Neuronal stem cell (in vitro differentiated cells): ENCODE results near the gene KDM5C. TPM values are rescaled to one million over a fixed set of nuclear protein-coding genes. Genes with fewer than 3 reads are reported as not detected.
A peak's percentile ranks its signal among the peaks of the same experiment; 100 is the strongest.

Experiments used
- DNase-seq: peaks from one replicate; pipeline ENCODE4 v3.0.0-alpha.2; 2013; ENCODE audit warnings: low spot score
- H2AFZ ChIP-seq: one replicate; pipeline ENCODE4 v1.6.1; 2013; ENCODE audit warnings: mild to moderate bottlenecking, low read length, inconsistent platforms
- H2AK5ac ChIP-seq: 2 replicates; pipeline ENCODE4 v1.6.1; 2013; ENCODE audit warnings: low read depth, mild to moderate bottlenecking, inconsistent platforms, low read length, moderate library complexity, mixed read lengths
- H2BK120ac ChIP-seq: 2 replicates; pipeline ENCODE4 v1.6.1; 2013; ENCODE audit warnings: low read depth, mild to moderate bottlenecking, inconsistent platforms, low read length, moderate library complexity, mixed read lengths
- H2BK12ac ChIP-seq: one replicate; pipeline ENCODE4 v1.6.1; 2013; ENCODE audit warnings: low read length, inconsistent platforms
- H2BK15ac ChIP-seq: 2 replicates; pipeline ENCODE4 v1.6.1; 2013; ENCODE audit warnings: mild to moderate bottlenecking, low read length, inconsistent platforms, mixed read lengths
- H2BK5ac ChIP-seq: one replicate; pipeline ENCODE4 v1.6.1; 2013; ENCODE audit warnings: inconsistent platforms, mild to moderate bottlenecking, low read length, moderate library complexity
- H3K14ac ChIP-seq: one replicate; pipeline ENCODE4 v1.6.1; 2013; ENCODE audit warnings: low read length, inconsistent platforms
- H3K18ac ChIP-seq: 2 replicates; pipeline ENCODE4 v1.6.1; 2013; ENCODE audit warnings: low read length, inconsistent platforms
- H3K23ac ChIP-seq: 2 replicates; pipeline ENCODE4 v1.6.1; 2013; ENCODE audit warnings: low read depth, mild to moderate bottlenecking, mixed read lengths, low read length, inconsistent platforms; ENCODE audit not compliant: poor library complexity
- H3K27ac ChIP-seq: replicated peaks from 3 replicates; pipeline ENCODE4 v1.5.1; 2013; ENCODE audit warnings: low read length, inconsistent platforms
- H3K27me3 ChIP-seq, 3 experiments: 2 replicates each; pipeline ENCODE4 v1.6.1; 2013; ENCODE audit warnings: low read length in 3 of 3, mild to moderate bottlenecking in 2 of 3, inconsistent platforms in 1 of 3, low read depth in 1 of 3, mixed read lengths in 1 of 3, moderate library complexity in 1 of 3; ENCODE audit not compliant: control insufficient read depth in 3 of 3, insufficient read depth in 3 of 3
- H3K36me3 ChIP-seq, 2 donors: replicated peaks in 1 of 2; 2 replicates each; pipeline ENCODE4 v1.6.1; 2013; ENCODE audit warnings: low read length in 2 of 2; ENCODE audit not compliant: control insufficient read depth in 2 of 2, insufficient read depth in 2 of 2
- H3K4ac ChIP-seq: 2 replicates; pipeline ENCODE4 v1.6.1; 2013; ENCODE audit warnings: inconsistent platforms, mild to moderate bottlenecking, low read length, moderate library complexity
- H3K4me1 ChIP-seq, 2 donors: 1 replicate in 1 of 2; 2 replicates in 1 of 2; pipeline ENCODE4 v1.6.1; 2013; ENCODE audit warnings: low read length in 2 of 2, low read depth in 1 of 2; ENCODE audit not compliant: control insufficient read depth in 2 of 2, insufficient read depth in 1 of 2
- H3K4me2 ChIP-seq: one replicate; pipeline ENCODE4 v1.6.1; 2013; ENCODE audit warnings: mild to moderate bottlenecking, low read length, inconsistent platforms; ENCODE audit not compliant: insufficient read depth, poor library complexity, severe bottlenecking
- H3K4me3 ChIP-seq, 2 donors: 2 replicates each; pipeline ENCODE4 v1.5.1; 2013; ENCODE audit warnings: low read length in 2 of 2, mild to moderate bottlenecking in 2 of 2, inconsistent platforms in 1 of 2, moderate library complexity in 1 of 2
- H3K79me1 ChIP-seq: one replicate; pipeline ENCODE4 v1.6.1; 2013; ENCODE audit warnings: low read depth, mild to moderate bottlenecking, inconsistent platforms, low read length, moderate library complexity
- H3K9ac ChIP-seq: one replicate; pipeline ENCODE4 v1.6.1; 2013; ENCODE audit warnings: mild to moderate bottlenecking, low read depth, low read length, inconsistent platforms; ENCODE audit not compliant: poor library complexity
- H3K9me3 ChIP-seq, 2 donors: replicated peaks in 1 of 2; 2 replicates each; pipeline versions ENCODE3 to v1.6.1; 2013; ENCODE audit warnings: low read length in 2 of 2, mild to moderate bottlenecking in 2 of 2, inconsistent platforms in 1 of 2, low read depth in 1 of 2, mixed read lengths in 1 of 2, moderate library complexity in 1 of 2; ENCODE audit not compliant: control insufficient read depth in 2 of 2, insufficient read depth in 1 of 2
- H4K8ac ChIP-seq: one replicate; pipeline ENCODE4 v1.6.1; 2013; ENCODE audit warnings: low read depth, mild to moderate bottlenecking, inconsistent platforms, low read length, moderate library complexity
- H4K91ac ChIP-seq: one replicate; pipeline ENCODE4 v1.6.1; 2013; ENCODE audit warnings: low read length, low read depth, mild to moderate bottlenecking, inconsistent platforms; ENCODE audit not compliant: poor library complexity
- WGBS, 2 donors: extraction: QIAGEN DNeasy Blood & Tissue Kit; methylation state at CpG; one replicate each; pipeline ENCODE4 v1.1.7; 2013; ENCODE audit warnings: missing lambda C conversion rate in 2 of 2, mixed read lengths in 1 of 2; ENCODE audit not compliant: insufficient read length in 2 of 2, insufficient replicate concordance in 1 of 2; ENCODE audit errors: extremely low coverage in 2 of 2; 5-methylcytosine and 5-hydroxymethylcytosine counted together
- polyA plus RNA-seq, 2 experiments: library from polyadenylated mRNA; stranded (reverse); fragments of 200-250 nt; gene quantifications; one replicate each; pipeline ENCODE4 v1.2.3, GENCODE V29; 2013

Gene KDM5C
- polyA plus RNA-seq (2013, experiment 1 of 2): 28.9 TPM
- polyA plus RNA-seq (2013, experiment 2 of 2): 27.2 TPM

DNA sequence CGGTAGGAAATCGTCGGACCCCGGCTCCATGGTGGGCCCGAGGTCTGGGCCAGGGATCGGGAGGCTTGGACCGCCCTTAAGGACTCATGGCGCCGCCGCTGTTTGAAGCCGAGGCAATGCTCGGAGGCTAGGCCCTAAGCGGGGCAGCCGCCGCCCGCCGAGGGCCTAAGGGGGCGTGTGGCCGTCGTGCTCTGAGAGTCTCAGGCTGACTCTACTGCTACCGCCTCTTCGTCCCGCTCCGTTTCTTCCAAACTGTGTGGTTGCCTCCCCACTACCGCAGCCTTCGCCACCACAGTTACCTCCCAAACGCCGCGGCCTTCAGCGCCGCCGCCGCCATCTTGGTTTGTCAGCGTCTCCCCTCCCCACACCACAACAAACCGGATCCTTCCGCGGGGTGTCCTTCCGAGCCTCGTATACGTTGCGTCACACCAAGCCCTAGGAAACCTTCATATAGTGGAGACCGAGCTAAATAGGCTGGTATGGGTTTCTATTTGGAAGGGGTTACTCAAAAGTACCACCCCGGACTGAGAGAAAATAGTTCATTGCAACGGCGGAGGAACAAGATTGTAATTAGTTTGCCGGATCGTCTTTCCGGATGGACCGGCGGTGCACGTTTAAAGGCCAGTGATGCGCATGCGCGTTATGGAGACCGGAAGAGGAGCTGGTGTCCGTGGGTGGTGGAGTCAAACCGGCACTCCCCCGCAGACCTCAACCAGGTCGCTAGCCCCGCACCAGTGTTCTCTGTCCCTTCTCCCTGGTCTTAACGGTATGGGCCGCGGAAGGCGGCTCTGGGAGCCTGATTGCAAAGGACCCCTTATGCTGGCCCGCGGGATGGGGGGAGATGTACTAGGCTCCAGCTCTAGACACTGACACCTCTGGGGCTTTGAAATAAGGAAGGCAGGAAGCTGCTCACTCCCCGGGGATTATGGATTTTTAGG, at the start of gene KDM5C:
TSS of gene KDM5C (minus strand) at position 348 of the 938 bp plus-strand sequence. CDS start at position 30, 318 bp downstream.
- DNase-seq: peak; percentile 92
- Histone ChIP-seq H3K4me2 (peak within 1 kb of the TSS; percentile 51), H3K9me3 (no peaks in the 10 kb centered on the region), H2AK5ac (peak within 1 kb of the TSS; percentile 88), H4K91ac (peak within 1 kb of the TSS; percentile 72), H3K23ac (peak within 1 kb of the TSS; percentile 80), H3K27ac (peak within 1 kb of the TSS; percentile 65), H3K27me3 (peaks cover 0 to 3% (median 0%) of the 10 kb centered on the region in 3 experiments), H3K14ac (peak within 1 kb of the TSS; percentile 17), H4K8ac (no peak within 1 kb of the TSS), H2BK5ac (peak within 1 kb of the TSS; percentile 60), H3K18ac (peak within 1 kb of the TSS; percentile 74), H2BK15ac (no peak within 1 kb of the TSS), H3K9ac (peak within 1 kb of the TSS; percentile 90), H3K4me1 (peaks cover 7 to 8% of the 10 kb centered on the region in 2 donors), H2BK120ac (peak within 1 kb of the TSS; percentile 31), H3K36me3 (peaks cover 6 to 27% of the 10 kb centered on the region in 2 donors), H2BK12ac (no peak within 1 kb of the TSS), H2AFZ (peak within 1 kb of the TSS; percentile 89), H3K4me3 (peak within 1 kb of the TSS; percentile 93 to 99), H3K4ac (no peak within 1 kb of the TSS), H3K79me1 (peaks cover 6% of the 10 kb centered on the region)
- WGBS, 2 donors: no CpG with 5 or more reads among the region's 67 CpGs

DNA sequence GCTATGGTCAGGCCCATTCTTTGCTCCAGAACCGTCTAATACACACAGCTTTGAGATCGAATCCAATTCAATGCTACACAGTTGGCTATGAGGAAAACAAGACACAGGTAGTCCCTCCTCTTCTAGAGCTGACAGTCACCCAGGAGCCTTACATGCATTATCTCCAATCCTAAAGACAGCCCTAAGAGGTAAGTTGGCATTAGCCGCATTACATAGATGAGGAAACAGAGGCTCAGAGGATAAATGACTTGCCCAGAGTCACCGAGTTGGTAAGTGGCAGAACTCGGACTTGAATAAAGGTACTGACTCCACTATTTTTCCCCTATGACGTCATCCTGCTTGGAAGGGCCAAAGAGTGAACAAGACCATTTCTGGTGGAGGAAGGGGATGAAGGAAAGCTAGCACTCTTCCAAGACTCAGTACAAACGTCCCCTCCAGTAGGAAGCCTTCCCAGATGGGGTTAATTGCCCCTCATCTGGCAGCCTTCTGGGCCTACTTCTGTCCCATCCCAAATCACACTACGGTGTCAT, 47.9 kb upstream of the KDM5C start:
- Histone ChIP-seq H2AFZ (no peak overlapping the region), H2AK5ac (no peak overlapping the region), H3K14ac (no peak overlapping the region), H3K27ac (no peak overlapping the region), H3K9ac (no peak overlapping the region), H4K91ac (no peak overlapping the region), H3K36me3 (no peaks in the 10 kb centered on the region), H2BK15ac (no peak overlapping the region), H3K4ac (no peak overlapping the region), H3K23ac (no peak overlapping the region), H3K4me2 (no peak overlapping the region), H3K18ac (no peak overlapping the region), H3K27me3 (no peaks in the 10 kb centered on the region), H2BK12ac (no peak overlapping the region), H3K9me3 (no peaks in the 10 kb centered on the region), H2BK120ac (no peak overlapping the region), H4K8ac (no peak overlapping the region), H3K4me1 (no peaks in the 10 kb centered on the region), H3K4me3 (no peak overlapping the region), H3K79me1 (no peaks in the 10 kb centered on the region), H2BK5ac (no peak overlapping the region)
- no peak for DNase-seq
- no CpG with 5 or more reads among the region's 8 CpGs for WGBS, 2 donors

DNA sequence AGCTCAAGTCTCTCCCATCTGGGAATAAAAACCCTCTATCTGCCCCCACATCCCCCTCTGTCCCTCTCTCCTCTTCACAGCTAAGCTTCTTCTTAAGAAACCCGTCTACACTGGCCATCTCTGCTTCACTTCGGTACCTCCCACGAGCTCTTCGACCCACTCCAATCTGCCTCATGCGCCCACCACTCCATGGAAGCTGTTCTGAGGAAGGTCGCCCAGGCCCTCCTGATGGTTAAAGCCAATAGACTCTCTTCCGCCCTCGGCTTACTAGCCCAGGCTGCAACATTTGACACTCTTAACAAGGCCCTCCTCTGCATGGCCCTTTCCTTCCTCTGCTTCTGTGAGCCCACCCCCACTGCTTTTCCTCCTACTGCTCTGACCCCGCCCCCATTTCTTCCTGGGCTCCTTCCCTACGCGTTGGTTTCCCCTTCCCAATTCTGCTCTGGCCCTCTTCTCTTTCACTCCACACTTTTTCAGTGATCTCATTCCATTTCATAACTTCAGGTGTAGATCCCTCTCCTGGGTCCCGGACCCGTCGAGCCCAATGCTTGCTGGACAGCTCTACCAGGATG, 44.6 kb upstream of the KDM5C start:
- no peak overlapping the region for H4K91ac ChIP-seq
- DNase-seq: no peak
- no peak overlapping the region for H3K4me3 ChIP-seq
- H3K9ac ChIP-seq: no peak overlapping the region
- no peaks in the 10 kb centered on the region for H3K9me3 ChIP-seq
- H2BK5ac ChIP-seq: no peak overlapping the region
- no peak overlapping the region for H2BK12ac ChIP-seq
- H2AFZ ChIP-seq: no peak overlapping the region
- H3K79me1 ChIP-seq: no peaks in the 10 kb centered on the region
- no peaks in the 10 kb centered on the region for H3K4me1 ChIP-seq
- no peak overlapping the region for H3K4me2 ChIP-seq
- no peak overlapping the region for H2BK15ac ChIP-seq
- WGBS, 2 donors: no CpG with 5 or more reads among the region's 14 CpGs
- no peak overlapping the region for H3K14ac ChIP-seq
- H3K27me3 ChIP-seq: no peaks in the 10 kb centered on the region
- H2BK120ac ChIP-seq: no peak overlapping the region
- H3K23ac ChIP-seq: no peak overlapping the region
- H3K36me3 ChIP-seq: no peaks in the 10 kb centered on the region
- H4K8ac ChIP-seq: no peak overlapping the region
- no peak overlapping the region for H3K4ac ChIP-seq
- no peak overlapping the region for H3K27ac ChIP-seq
- no peak overlapping the region for H2AK5ac ChIP-seq
- H3K18ac ChIP-seq: no peak overlapping the region

DNA sequence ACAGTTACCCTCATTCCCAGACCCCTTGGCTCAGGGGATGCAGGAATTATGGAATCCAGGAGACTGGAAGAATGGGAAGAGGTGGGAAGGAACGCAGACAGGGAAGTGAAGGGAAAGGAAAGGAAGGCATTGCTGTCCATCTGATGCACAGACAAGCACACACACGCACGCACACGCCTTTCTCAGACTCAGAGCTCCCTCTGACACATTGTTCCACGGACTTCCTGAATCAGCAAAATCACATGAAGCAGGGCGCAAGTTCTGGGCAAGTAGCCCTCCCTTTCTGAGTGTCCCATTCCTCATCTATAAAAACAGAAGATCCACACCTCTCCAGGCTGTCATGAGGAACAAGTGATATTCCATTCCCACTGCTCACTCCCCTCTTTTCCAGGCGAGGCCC, 43.2 kb upstream of the KDM5C start:
- Histone ChIP-seq H3K9ac (no peak overlapping the region), H3K14ac (no peak overlapping the region), H2BK120ac (no peak overlapping the region), H3K27me3 (no peaks in the 10 kb centered on the region), H4K91ac (no peak overlapping the region), H2BK15ac (no peak overlapping the region), H3K4ac (no peak overlapping the region), H3K4me3 (no peak overlapping the region), H2AK5ac (no peak overlapping the region), H3K79me1 (no peaks in the 10 kb centered on the region), H4K8ac (no peak overlapping the region), H3K18ac (no peak overlapping the region), H2AFZ (no peak overlapping the region), H3K23ac (no peak overlapping the region), H3K4me2 (no peak overlapping the region), H2BK12ac (no peak overlapping the region), H3K27ac (no peak overlapping the region), H3K36me3 (no peaks in the 10 kb centered on the region), H3K9me3 (no peaks in the 10 kb centered on the region), H3K4me1 (no peaks in the 10 kb centered on the region), H2BK5ac (no peak overlapping the region)
- DNase-seq: no peak
- WGBS, 2 donors: no CpG with 5 or more reads among the region's 7 CpGs
